ENCODE data around the gene ZNG1A.
"Not testable (repeated sequence)": the region's sequence is repeated elsewhere in the genome, so short reads cannot be mapped to it uniquely, and the experiment has no call there.

The ZNG1A gene

DNA sequence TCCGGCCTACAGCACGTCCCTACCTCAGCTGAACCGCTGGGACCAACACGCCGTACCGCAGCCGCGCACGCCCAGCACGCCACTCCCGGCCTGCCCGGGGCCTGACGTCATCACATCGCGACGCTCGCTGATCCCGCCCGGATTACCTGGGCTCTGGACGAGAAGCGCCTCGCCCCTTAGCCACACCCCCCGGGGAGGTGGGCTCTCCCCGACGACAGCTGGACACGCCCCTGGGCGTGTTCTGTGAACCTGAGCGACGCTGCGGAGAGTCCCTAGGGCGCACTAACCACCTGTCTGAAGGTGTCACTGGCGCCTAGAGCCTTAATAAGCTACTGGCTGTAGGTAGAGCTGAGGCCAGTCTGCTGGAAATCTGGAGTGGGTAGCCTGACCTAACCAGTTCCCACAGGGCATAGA is at the start of gene ZNG1A:
TSS of gene ZNG1A (minus strand) at position 87 of the 414 bp plus-strand sequence. CDS start 87 bp downstream, outside the sequence.
- in situ Hi-C loops (cut with MboI; ENCODE audit: low sequenced_read_pairs, unreplicated experiment): not testable (repeated sequence)
- peak; percentile 16 for DNase-seq (ENCODE audit: low spot score)

DNA sequence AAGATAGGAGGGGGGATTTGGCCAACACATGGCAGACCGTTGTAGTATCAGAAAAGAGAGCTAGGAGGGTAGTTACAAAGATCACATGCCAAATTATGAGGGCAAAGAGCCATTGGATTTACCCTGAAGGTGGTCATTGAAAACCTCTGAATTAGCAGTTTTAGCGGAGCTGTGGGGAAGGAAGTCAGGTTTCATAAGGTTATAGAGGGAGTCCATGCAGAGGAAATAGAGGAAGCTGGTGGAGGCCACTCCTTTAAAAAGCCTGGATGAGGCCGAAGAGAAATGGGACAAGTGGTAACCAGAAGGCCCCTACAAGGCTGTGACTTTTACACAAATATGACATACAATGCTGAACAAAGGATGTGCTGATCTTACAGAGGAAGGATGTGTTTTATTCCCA is 49.0 kb upstream of the ZNG1A start:
- TF ChIP-seq, protein P1, sequence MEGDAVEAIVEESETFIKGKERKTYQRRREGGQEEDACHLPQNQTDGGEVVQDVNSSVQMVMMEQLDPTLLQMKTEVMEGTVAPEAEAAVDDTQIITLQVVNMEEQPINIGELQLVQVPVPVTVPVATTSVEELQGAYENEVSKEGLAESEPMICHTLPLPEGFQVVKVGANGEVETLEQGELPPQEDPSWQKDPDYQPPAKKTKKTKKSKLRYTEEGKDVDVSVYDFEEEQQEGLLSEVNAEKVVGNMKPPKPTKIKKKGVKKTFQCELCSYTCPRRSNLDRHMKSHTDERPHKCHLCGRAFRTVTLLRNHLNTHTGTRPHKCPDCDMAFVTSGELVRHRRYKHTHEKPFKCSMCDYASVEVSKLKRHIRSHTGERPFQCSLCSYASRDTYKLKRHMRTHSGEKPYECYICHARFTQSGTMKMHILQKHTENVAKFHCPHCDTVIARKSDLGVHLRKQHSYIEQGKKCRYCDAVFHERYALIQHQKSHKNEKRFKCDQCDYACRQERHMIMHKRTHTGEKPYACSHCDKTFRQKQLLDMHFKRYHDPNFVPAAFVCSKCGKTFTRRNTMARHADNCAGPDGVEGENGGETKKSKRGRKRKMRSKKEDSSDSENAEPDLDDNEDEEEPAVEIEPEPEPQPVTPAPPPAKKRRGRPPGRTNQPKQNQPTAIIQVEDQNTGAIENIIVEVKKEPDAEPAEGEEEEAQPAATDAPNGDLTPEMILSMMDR (IDR thresholded peaks at IDR 0.05; ENCODE audit: borderline replicate concordance, control extremely low read depth, extremely low read depth, insufficient read depth, missing control alignments): no peak
- in situ Hi-C loops (cut with MboI; ENCODE audit: low sequenced_read_pairs, unreplicated experiment): no loop called here
- DNase-seq (ENCODE audit: low spot score): no peak

DNA sequence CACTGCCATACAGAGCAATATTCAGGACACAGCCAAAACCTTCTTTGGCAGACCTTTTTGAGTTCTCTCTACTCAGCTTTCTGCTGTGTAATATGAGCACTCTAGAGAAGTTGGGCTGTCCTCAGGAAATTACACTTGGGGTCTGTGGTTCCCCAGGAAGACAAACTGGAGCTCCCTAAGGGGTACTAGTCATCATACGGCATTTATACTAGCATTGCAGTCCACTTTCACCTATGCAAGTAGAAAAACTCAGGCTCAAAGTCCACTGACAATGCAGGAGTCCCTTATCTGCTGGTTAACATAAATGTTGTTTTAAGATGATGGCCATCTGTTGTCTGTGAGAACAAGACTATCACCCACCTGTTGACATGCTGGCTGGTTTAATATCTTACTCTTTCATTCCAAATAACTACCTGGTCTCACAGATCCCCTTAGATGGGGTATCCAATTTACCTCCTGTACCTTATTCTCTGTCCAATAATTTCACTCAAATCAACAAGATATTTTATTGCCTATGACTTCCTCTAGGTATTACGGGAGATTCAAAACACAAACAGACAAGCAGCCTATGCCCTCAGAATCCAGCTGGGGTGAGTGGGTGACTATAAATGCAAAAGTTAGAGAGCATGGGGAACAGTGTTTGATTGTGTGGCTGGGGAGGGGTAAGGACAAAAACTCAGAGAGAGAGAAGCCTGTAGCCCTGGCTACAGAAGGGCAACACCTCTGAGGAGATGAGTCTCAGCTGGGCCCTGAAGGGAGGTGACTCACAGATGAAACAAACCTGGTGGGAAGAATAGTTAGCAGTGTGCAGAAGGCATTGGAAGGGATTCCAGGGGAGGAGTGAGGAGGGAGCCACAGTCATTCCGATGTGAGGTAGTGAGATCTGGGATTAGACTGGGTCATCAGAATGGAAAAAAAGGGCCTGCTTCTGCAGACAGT is 46.0 kb upstream of the ZNG1A start:
- in situ Hi-C loops (cut with MboI; ENCODE audit: low sequenced_read_pairs, unreplicated experiment): no loop called here
- TF ChIP-seq, protein P1 (IDR thresholded peaks at IDR 0.05; ENCODE audit: borderline replicate concordance, control extremely low read depth, extremely low read depth, insufficient read depth, missing control alignments): no peak
- DNase-seq (ENCODE audit: low spot score): no peak

DNA sequence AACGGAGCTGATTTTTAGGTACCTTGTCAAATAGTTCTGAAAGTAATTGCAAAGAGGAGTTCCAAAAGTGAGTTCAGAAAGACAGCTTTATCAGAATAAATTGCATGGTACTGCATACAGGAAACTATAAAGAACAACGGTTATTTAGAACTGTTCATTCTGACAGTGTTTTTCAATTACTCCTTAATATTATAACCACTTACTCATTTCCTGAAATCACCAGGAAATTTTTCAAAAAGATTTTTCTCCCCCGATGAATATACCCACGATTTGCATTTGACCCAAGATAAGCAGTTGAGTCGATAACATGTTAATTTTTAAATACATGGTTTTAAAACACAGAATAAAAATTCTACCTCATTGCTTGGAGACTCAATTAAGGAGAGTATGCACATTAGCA is 45.2 kb upstream of the ZNG1A start:
- in situ Hi-C loops (cut with MboI; ENCODE audit: low sequenced_read_pairs, unreplicated experiment): no loop called here
- TF ChIP-seq, protein P1 (IDR thresholded peaks at IDR 0.05; ENCODE audit: borderline replicate concordance, control extremely low read depth, extremely low read depth, insufficient read depth, missing control alignments): no peak
- DNase-seq (ENCODE audit: low spot score): no peak

DNA sequence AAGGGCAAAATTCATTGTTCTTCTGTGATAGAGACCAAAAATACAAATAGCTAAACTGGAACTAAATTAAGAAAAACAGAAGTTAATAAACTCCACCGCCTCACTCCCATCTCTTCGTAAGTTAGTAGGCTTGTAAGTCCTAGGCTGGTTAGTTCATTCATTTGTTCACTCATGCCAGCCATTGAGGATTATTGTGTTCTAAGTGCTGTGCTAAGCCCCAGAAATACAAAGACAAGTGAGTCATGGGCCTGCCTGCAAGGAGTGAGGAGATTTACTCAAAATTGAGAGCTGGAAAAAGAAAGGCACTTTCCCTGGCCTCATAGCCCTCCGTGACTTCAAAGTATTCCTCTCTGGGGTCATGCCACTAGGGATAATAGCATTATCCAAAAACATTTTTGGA is 44.3 kb upstream of the ZNG1A start:
- DNase-seq (ENCODE audit: low spot score): no peak
- in situ Hi-C loops (cut with MboI; ENCODE audit: low sequenced_read_pairs, unreplicated experiment): no loop called here
- TF ChIP-seq, protein P1 (IDR thresholded peaks at IDR 0.05; ENCODE audit: borderline replicate concordance, control extremely low read depth, extremely low read depth, insufficient read depth, missing control alignments): no peak

DNA sequence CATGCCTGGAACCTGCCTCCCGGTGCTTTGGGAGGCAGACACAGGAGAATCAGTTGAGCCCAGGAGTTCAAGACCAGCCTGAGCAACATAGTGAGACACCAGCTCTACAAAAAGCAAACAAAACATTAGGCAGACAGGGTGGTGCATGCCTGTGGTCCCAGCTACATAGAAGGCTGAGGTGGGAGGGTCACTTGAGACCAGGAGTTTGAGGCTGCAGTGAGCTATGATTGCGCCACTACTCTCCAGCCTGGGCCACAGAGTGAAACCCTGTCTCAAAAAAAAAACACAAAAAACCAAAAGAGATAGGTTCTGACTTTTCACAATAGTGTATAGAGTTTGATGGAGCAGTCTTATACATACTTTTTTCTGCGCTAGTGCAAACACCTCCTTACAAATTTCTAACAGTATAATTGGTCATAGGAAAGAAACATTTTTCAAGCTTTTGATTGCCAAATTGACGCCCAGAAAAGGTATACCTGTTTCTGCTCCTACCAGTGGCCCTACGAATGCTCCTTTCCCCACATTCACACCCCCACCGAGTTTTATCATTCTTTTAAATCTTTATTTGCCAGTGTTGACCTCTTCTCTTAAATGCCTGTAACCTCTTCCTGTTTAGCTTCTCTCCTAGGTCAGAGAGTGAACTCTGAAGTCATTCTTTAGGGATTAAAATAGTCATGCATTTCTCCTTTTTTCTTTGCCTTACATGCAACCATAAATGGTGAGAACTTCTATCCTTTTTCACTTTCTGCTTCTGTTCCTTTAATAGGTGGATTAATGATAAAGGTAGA is 43.3 kb upstream of the ZNG1A start:
- DNase-seq (ENCODE audit: low spot score): no peak
- TF ChIP-seq, protein P1 (IDR thresholded peaks at IDR 0.05; ENCODE audit: borderline replicate concordance, control extremely low read depth, extremely low read depth, insufficient read depth, missing control alignments): no peak
- in situ Hi-C loops (cut with MboI; ENCODE audit: low sequenced_read_pairs, unreplicated experiment): no loop called here

Data from GM13976 (cell line).